ENCODE data around the gene IMMP2L.

The IMMP2L gene

DNA sequence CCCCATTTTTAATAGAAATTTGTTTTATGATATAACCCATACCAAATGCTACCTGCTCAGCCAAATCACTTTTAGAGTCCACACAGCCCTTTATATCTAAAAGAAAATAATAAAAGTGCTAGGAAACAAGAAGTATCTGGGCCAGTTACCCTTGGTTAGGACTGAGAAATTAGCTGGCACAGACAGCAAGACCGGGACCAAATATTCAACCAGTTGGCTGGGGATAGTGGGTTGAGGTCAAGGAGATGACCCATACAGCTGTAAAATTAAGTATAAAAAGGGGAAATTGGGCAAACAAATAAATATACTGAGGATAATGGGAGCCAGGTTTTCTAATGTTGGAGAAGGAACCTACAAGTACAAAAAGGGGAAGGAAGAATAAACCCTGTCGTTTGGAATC lies 174.3 kb downstream of the IMMP2L start:
- TF ChIP-seq ZFX (IDR thresholded peaks at IDR 0.05): no peak
- TF ChIP-seq, protein P1, sequence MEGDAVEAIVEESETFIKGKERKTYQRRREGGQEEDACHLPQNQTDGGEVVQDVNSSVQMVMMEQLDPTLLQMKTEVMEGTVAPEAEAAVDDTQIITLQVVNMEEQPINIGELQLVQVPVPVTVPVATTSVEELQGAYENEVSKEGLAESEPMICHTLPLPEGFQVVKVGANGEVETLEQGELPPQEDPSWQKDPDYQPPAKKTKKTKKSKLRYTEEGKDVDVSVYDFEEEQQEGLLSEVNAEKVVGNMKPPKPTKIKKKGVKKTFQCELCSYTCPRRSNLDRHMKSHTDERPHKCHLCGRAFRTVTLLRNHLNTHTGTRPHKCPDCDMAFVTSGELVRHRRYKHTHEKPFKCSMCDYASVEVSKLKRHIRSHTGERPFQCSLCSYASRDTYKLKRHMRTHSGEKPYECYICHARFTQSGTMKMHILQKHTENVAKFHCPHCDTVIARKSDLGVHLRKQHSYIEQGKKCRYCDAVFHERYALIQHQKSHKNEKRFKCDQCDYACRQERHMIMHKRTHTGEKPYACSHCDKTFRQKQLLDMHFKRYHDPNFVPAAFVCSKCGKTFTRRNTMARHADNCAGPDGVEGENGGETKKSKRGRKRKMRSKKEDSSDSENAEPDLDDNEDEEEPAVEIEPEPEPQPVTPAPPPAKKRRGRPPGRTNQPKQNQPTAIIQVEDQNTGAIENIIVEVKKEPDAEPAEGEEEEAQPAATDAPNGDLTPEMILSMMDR (conservative IDR thresholded peaks at IDR 0.05): no peak

DNA sequence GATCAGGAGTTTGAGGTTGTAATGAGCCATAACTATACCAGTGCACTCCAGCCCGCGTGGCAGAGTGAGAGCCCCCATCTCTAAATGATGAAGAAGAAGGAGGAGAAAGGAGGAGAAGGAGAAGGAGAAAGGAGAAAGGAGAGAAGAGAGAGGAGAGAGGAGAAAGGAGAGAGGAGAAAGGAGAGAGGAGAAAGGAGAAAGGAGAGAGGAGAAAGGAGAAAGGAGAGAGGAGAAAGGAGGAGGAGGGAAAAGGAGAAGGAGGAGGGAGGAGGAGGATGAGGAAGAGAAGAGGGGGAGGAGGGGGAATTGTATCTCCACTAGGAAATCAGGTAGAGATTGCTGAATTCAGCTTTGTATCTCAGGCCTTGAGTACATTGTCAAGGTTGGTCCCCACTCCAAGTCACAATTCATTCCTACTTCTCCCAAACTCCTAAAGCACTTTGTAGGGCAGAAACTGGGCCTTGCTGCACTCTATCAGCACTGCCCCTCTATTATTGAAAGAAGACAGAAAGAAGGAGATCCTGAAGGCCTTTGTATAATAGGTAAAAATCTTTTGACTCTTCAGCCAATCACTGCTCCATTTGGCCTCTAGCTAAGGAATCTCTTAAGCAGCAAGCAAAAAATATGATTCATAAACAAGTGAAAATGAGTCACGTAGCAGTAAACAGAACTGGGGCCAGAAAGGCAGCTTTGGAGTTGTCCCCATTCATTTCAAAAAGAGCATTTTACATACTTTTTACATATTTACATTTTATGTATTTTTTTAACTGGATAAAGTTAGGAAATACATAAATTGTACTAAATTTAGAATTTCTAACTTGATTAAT lies 178.0 kb downstream of the IMMP2L start:
- TF ChIP-seq, protein P1 (conservative IDR thresholded peaks at IDR 0.05): no peak
- TF ChIP-seq ZFX (IDR thresholded peaks at IDR 0.05): no peak
- H3K27ac ChIP-seq: no peak overlapping the region

More for the DNA sequence above, 174.3 kb downstream of the IMMP2L start:
- H3K27ac ChIP-seq: no peak overlapping the region

- TF ChIP-seq ZFX (IDR thresholded peaks at IDR 0.05): no peak
- TF ChIP-seq, protein P1 (conservative IDR thresholded peaks at IDR 0.05): no peak
- H3K27ac ChIP-seq: no peak overlapping the region
Observed at GRCh38 chr7:111383133-111383532, 179.2 kb downstream of the IMMP2L start.

GRCh38 chr7:111381590-111381989 lies 180.7 kb downstream of the IMMP2L start:
- H3K27ac ChIP-seq: no peak overlapping the region
- TF ChIP-seq, protein P1 (conservative IDR thresholded peaks at IDR 0.05): no peak
- TF ChIP-seq ZFX (IDR thresholded peaks at IDR 0.05): no peak

- no peak for TF ChIP-seq ZFX (IDR thresholded peaks at IDR 0.05)
- TF ChIP-seq, protein P1 (conservative IDR thresholded peaks at IDR 0.05): no peak
- no peak overlapping the region for H3K27ac ChIP-seq
Observed at GRCh38 chr7:111380945-111381344, 181.3 kb downstream of the IMMP2L start.

- no peak overlapping the region for H3K27ac ChIP-seq
- TF ChIP-seq, protein P1 (conservative IDR thresholded peaks at IDR 0.05): no peak
- TF ChIP-seq ZFX (IDR thresholded peaks at IDR 0.05): no peak
Observed at GRCh38 chr7:111374027-111374426, 188.3 kb downstream of the IMMP2L start.

DNA sequence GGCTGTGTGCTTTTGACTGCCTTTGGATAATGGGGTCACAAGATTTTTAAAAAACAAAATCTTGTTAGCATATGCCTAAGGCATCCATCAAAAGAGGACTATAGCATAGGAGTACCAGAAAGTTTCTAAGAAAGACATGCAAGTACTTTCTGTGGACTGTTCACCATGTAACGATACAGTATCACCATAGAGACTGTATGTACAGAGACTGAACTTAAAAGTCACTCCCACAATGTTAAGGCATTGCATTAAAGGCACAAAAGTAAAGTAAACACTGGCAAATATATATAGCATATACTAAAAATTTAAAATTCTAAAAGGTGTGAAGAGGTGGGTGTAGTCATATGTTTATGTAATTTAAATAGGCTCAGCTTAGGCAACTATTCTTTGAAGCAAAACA lies 190.9 kb downstream of the IMMP2L start:
- TF ChIP-seq ZFX (IDR thresholded peaks at IDR 0.05): no peak
- TF ChIP-seq, protein P1 (conservative IDR thresholded peaks at IDR 0.05): no peak
- no peak overlapping the region for H3K27ac ChIP-seq

All from C4-2B (cell line).